GM18526 (cell line): Measurements from ENCODE around the gene NAP1L1.
A peak's percentile ranks its signal among the peaks of the same experiment; 100 is the strongest.

Experiments used
- POLR2A ChIP-seq: IDR thresholded peaks from 3 replicates; pipeline ENCODE4 v1.6.1; 2011; ENCODE audit not compliant: insufficient read length; ENCODE audit errors: extremely low read depth

NAP1L1 gene

DNA sequence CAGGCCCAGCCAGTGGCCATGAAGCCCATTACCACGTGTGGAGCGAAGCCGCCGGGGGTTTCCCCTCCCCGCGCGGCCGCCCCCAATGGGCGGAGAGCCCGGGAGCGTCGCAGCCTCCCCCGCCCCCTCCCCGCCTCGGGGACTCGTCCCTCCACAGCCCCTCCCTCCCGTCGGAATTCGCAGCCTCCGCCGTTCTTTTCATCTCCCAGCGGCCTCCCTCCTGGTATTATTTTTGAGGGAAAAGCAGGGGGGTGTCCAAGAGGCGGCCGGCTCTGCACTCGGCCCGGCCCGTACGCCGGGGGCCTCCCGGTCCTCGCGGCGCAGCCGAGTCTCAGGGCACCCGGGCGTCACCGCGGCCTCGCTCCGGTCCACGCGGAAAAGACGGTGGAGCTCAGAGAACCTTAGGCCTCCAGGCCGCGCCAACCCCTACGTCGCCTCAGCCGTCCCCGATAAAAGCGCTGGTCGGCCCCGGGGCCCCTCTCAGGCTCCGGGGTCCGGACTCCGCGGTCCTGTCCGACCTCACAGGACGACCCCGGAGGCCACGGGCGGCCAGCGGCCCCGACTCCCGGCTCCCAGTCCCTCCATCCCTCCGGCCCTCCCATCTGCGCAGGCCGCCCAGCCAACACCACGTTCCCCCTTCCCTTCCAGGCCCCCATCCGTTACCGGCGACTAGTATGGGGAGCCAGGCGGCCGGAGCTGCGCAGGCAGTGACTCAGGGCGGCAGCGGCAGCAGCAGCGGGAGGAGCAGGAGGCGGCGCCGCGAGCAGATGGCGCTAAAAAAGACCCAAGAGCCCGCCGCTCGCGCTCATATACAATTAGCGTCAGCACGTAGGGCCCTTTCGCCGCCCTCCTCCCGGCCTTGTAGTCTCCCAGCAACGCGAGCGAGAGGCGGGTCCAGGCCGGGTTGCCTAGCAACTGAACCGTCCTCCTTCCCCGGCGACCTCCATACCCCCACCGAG is at the start of gene NAP1L1:
Gene NAP1L1, minus strand, starts transcription at position 782 of the 959 bp plus-strand sequence. CDS start 10,466 bp downstream, outside the sequence.
- TF ChIP-seq POLR2A, result peak; percentile 95

- TF ChIP-seq POLR2A, result no peak
These were observed 43.1 kb upstream of the NAP1L1 start for GRCh38 chr12:76127588-76127987.

DNA sequence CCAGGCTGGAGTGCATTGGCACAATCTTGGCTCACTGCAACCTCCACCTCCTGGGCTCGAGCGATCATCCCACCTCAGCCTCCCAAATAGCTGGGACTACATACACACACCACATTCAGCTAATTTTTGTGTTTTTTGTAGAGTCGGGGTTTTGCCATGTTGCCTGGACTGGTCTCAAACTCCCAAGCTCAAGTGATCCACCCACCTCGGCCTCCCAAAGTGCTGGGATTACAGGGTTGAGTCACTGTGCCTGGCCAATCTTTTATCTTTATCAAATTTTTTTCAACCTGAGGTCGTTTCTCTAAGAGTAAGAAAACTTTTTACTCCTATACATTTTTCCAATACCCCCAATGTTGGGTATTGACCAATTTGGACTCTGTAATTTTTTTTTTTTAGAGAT is 40.0 kb upstream of the NAP1L1 start:
- TF ChIP-seq POLR2A, result no peak

DNA sequence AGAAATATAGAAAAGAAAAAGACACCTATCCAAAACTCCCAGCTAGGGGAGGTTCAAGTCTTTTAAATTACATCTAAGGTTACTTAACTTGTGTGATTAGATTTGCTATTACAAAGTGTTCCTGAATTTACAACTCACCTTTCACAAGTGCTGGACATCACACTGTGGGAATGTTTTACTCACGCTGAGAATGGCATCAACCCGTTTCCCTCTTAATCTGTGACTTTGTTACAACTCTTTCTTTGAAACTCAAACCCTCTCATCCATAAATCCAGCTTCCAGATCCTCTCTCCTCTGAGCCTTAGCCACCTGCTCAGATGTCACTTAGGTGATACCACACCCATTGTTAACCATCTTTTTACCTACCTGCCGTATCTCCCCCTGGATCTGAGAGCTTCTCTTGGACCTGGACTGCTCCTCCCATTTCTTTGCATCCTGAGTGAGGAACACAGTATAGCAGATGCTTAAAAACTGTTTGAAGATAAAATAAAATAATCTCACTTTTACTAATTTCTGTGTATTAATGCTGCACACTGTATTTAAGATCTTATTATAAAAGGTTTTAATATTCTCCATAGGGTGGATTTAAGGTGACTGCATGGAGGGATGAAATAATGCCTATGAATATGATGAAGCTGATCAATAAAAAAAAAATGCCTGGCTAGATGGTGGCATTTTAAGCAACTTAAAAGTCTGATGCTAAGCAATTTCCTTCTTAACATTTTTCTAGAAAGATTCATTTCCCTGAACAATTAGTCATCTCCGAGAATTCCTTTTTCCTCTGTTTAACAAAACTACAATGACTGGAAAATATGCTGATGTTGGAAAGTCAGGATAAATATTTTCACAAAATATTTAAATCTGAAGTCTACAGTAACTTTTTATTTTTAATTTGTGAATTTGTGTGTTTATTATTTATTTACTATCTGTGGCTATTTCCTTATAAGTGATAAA is 39.1 kb upstream of the NAP1L1 start:
- no peak for TF ChIP-seq POLR2A

GRCh38 chr12:76119887-76120286 is 35.4 kb upstream of the NAP1L1 start:
- no peak for TF ChIP-seq POLR2A

- TF ChIP-seq POLR2A, result no peak
These were observed 33.3 kb upstream of the NAP1L1 start for GRCh38 chr12:76117751-76118150.

DNA sequence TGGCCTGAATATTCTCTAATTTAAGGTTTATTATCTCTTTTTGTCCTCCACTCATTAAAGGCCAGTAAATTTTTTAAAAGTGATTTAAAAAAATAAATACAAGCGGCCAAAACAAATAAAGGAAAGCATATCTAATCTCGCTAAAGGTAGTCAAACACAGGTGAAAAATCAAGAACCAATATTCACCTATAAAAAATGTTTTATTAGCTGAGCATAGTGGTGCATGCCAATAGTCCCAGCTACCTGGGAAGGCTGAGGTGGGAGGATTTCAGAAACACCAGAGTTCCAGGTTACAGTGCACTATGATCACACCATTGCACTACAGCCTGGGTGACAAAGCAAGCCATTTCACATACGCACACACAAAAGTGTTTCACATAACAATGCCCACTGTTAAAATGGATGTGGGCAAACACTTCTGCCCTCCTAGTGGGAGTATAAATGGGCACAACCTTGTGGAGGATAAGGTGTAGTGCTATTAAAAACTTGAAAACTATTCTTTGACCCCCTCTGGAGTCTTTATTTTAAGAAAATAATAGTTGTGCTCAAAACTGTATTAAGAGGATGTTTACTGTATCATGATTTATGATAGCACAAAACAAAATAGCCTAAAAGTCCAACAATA is 32.7 kb upstream of the NAP1L1 start:
- TF ChIP-seq POLR2A, result no peak

DNA sequence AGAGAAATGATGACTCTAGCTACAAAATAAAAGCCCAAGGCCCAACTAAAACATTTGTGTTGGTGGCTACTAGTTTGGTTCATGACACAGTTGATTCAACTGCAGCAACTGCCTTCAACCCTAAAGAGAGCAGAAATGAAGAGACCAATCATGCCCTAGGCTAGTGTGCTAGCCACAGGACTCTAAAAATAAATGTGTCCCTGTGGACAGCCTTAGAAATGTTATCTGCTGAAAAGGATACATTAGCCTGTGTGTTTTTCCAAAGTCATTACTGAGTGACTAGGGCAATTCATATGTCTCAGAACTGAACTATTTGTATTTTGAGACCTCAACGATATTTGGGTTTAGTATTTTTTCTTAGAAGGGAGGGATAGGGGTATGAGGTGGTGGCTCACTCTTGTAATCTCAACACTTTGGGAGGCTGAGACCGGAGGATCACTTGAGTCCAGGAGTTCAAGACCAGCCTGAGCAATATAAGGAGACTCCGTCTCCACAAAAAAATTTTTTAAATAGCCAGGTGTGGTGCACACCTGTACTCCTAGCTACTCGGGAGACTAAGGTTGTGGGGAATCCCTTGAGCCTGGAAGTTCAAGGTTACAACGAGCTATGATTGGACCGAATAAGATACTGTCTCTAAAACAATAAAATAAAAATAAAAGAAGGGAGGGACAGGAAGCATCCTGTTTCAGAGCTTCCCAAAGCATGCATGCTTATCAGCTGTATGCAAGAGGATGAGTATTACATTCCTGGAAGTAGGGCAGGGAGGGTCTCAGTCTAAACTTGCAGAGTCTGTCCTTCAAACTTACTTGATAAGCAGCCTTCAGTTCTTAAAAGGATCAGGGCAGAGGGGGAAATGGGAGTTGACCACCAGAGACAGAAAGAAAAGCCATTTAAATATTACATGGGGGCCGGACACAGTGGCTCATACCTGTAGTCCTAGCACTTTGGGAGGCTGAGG is 29.6 kb upstream of the NAP1L1 start:
- no peak for TF ChIP-seq POLR2A

DNA sequence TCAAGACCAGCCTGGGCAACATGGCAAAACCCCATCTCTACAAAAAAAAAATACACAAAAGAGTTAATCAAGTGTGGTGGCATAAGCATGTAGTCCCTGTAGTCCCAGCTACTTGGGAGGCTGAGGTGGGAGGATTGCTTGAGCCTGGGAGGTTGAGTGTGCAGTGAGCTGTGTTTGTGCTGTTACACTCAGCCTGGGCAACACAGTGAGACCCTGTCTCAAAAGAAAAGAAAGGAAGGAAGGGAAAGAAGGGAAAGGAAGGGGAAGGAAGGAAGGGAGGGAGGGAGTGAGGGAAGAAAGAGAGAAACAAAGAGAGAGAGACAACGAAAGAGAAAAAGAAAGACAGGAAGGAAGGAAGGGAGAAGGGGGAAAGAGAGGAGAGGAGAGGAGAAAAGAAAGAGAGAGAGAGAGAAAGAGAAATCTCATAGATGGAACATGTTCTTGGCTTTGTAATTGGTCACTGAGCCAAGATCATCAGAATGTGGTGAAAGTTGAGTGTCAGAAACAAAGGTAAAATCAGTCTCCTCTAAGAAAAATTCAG is 26.8 kb upstream of the NAP1L1 start:
- no peak for TF ChIP-seq POLR2A

DNA sequence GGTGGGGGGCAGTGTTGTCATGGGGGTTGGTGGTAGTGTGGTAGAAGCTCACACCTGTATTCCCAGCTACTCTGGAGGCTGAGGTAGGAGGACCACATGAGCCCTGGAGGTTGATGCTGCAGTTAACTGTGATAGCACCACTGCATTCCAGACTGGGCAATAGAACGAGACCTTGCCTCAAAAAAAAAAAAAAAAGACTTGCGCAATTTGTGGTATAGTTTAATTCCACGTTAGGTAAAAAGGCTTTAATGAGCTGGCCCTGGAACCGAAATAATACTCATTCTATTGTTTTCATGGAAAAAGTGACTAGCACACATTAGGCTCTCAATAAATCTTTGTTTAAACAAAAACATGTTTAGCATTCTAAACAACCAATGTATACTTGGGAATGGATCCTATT is 25.4 kb upstream of the NAP1L1 start:
- no peak for TF ChIP-seq POLR2A

- no peak for TF ChIP-seq POLR2A
These were observed 23.9 kb upstream of the NAP1L1 start for GRCh38 chr12:76108356-76108755.

DNA sequence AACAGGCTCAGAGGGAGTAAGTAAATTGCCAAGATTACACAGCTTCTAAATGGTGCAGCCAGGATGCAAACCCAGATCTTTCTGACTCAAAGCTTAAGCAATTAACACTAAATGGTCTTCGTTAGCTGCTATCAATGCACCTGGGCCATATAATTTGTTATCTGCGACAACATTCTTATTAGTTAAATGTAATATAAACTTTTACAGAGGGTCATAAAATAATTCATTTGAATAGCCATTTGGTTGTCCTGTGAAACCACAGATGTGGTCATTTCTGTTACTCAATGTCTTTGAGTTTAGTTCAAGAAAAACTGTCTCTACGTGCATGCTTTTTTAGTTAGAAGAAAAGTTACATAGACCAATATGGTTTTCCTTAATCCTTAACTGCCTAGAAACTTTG is 22.1 kb upstream of the NAP1L1 start:
- no peak for TF ChIP-seq POLR2A

DNA sequence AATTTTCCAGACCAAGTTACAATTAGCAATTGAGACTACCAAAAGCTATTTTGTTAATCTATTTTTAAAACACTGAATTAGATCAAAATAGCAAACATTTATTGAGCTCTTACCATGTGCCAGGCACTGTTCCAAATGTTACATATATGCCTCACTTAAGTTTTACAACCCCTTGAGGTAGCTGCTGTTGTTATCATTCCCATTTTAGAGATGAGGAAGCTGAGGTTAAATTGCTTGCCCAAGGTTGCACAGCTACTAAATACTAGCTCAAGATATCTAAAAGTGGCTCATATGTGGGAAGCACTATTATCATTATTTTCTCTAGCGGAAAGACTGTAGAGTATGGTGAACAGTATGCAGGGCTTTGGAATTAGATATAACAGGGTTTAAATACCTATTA is 19.5 kb upstream of the NAP1L1 start:
- TF ChIP-seq POLR2A, result no peak

DNA sequence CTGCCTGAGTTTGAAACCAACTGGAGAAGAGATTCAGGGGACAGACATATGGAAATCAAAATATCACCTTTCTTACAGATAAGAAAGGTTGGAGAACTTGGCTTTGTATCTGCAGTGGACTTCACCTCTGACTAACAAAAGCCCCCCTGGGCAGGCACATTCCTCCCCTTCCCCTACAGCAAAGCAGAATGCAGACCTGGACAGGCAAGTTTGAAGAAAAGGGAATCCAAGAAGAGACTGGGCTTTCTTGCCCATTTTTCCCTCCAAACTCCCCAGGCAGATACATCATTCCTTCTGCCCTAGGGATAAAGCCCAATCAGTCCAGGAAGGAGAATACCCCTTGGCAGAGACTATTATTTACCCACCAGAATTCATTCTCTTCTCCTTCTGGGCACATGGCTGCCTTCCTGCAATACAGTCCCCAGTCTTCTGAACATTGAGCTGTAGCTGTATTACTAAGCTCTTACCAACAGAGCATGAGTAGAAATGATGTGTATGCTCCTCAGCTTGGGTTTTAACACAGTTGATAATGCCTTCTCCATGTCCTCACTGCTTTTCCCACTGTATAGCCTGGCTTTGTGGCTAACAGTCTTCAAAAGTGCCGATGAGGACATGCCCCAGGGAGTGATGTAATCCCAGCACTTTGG is 17.4 kb upstream of the NAP1L1 start:
- no peak for TF ChIP-seq POLR2A
